ENCODE data around the gene KIF26B.

KIF26B gene

GRCh38 chr1:245510144-245510543, 355.4 kb downstream of the KIF26B start:
- DNase-seq (ENCODE audit: low read depth in 2 of 2): no peak

GRCh38 chr1:245512181-245512888, 357.6 kb downstream of the KIF26B start:
- no peak for DNase-seq (ENCODE audit: low read depth in 2 of 2)

GRCh38 chr1:245512980-245513578, 358.3 kb downstream of the KIF26B start:
- DNase-seq (ENCODE audit: low read depth in 2 of 2): no peak

DNA sequence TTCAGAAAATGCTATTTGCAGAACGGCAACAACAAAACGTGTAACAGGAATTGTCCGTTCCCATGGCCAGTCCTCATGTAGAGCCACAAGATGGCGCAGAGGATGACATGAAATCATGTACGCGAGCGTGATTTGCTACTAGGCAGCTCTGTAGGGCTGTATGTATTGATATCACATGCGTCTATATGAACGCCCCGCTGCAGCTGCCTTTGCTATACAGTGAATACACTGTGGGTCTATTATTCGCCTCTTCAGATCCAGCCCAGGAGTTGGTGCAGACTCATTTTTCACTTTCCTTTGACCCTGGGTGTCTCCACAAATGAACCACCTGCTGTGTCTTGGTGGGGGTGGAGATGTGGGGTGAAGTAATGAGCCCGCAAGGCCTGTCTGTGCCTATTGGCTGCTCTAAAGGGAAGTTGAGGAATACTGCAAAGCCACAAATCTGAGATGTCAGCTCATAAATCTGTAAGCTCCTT, 361.5 kb downstream of the KIF26B start:
- no peak for DNase-seq (ENCODE audit: low read depth in 2 of 2)

DNA sequence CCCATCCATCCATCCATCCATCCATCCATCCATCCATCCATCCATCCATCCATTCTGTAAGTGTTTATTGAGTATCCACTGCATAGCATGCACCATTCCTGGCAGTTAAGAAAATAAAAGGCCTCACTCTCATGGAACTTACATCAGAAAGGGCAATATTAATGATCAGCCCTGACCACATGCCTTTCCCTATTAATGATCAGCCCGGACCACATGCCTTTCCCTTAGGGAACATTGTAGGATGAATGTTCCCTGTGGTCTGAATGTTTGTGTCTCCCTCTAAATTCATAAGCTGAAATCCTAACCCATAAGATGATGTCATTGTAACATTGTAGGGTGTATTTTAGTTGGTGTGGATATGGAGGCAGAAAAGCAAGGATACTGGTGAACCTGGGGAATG, 365.8 kb downstream of the KIF26B start:
- no peak for DNase-seq (ENCODE audit: low read depth in 2 of 2)

GRCh38 chr1:245526141-245526540, 371.4 kb downstream of the KIF26B start:
- DNase-seq (ENCODE audit: low read depth in 2 of 2): no peak

GRCh38 chr1:245528258-245528635, 373.5 kb downstream of the KIF26B start:
- no peak for DNase-seq (ENCODE audit: low read depth in 2 of 2)

DNA sequence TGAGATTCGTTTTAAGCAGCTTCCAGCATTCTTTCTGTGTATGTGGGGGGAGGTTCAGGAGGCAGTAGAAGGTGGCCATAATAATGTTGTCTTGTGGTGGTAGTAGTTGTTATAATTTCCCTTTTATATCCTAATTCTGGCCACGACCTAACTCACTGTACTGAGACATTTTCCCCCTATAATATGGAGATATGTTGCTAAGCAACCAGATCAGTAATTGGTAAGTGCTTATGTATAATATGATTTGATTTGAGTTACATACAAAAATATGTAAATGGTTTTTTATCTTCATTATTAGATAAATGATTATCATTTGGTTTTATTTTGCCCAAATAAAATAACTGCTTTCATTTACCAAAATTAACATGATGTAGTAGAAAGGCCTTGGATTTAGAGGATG, 376.2 kb downstream of the KIF26B start:
- no peak for DNase-seq (ENCODE audit: low read depth in 2 of 2)

- DNase-seq (ENCODE audit: low read depth in 2 of 2): no peak
These were observed 383.2 kb downstream of the KIF26B start for GRCh38 chr1:245537992-245538391.

GRCh38 chr1:245538671-245539070, 383.9 kb downstream of the KIF26B start:
- no peak for DNase-seq (ENCODE audit: low read depth in 2 of 2)

DNA sequence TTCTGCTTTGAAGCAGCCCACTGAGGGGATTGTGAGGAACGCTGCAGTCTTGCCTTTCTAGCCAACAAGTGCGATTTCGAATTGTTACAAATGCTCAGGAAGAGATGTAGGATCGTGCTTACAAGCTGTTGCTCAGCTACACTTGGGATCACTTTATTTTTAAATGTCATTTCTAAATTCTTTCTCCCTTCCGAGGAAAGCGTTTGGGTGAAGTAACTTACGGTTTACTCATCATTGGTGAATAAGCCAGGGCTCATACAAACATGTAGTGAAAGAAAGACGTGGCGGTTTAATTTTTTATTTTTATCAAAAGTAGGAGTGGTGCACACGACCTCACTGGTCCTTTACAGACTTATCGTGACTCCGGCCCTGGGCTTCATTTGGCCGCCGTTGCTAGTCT, 386.6 kb downstream of the KIF26B start:
- DNase-seq (ENCODE audit: low read depth in 2 of 2): no peak

GRCh38 chr1:245542365-245542764, 387.6 kb downstream of the KIF26B start:
- no peak for DNase-seq (ENCODE audit: low read depth in 2 of 2)

DNA sequence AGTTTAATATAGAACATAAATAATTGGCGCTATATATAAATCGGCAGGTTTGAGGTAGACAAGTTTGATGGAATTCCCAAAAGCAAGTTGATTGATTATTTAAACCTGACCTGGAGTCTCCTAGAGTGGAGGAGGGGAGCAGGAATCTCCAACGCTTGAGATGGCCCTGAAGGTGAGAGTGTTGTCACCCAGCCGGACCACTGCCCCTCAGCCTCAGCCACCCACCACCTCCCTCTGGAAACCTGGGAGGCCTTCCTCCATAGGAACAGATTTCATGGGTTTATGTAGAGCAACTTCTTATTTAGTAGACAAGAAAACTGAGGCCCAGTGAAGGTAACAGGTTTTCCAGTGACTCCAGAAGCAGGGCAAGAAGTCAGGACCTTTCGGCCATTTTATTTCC, 389.5 kb downstream of the KIF26B start:
- no peak for DNase-seq (ENCODE audit: low read depth in 2 of 2)

DNA sequence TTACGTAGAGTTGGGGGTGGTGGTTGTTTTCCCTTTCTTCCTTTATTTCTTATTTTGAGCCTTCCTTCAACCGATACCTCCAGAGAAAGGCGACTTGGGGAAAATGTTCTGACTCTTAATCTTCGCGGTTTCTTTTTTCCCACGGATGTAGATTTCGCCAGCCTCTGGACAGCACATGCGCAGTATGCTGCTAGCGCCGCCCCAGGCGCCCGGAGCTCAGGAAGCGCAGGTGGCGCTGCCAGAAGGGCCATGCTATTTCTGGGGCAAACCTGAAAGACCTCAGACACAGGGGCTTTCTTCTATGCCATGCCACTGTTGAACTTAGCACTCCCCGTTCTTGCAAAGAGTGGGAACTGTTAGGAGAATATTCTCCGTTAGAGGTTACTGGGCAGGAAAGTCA, 392.1 kb downstream of the KIF26B start:
- no peak for DNase-seq (ENCODE audit: low read depth in 2 of 2)

GRCh38 chr1:245549996-245550719, 395.4 kb downstream of the KIF26B start:
- DNase-seq (ENCODE audit: low read depth in 2 of 2): no peak

DNA sequence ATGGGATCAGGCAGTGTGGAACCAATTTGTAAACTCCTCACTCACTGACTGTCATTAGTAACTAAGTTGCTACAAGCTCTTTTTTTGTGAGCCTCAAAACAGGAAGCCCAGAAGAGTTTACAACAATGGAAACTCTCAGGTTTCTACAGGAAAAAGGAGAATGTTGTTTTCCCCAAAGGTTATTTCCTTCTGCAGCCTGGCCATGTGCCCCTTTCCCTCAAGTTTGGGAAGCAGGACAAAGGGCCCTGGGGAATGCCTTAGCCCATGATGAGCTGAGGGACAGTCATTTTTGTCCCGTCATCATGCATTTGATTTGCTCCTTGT, 395.9 kb downstream of the KIF26B start:
- DNase-seq (ENCODE audit: low read depth in 2 of 2): no peak

DNA sequence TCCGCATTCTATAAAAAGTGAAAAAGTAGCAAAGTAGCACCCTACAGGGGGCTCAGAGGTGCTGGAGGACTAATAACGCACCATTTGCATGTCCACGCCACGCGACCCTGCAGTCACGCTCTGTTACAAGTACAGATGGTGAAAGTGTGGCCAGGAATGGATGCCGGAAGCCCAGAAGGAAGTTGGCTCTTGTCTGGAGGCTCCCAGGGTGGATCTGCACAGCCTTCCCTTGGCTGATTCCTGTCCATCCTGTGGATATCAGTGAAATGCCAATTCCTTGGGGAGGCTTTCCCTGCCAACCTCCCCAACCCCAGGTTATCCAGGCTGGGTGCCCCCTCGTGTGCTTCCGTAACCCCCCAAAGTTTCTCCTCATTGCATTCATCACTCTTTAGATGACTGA, 396.8 kb downstream of the KIF26B start:
- no peak for DNase-seq (ENCODE audit: low read depth in 2 of 2)

DNA sequence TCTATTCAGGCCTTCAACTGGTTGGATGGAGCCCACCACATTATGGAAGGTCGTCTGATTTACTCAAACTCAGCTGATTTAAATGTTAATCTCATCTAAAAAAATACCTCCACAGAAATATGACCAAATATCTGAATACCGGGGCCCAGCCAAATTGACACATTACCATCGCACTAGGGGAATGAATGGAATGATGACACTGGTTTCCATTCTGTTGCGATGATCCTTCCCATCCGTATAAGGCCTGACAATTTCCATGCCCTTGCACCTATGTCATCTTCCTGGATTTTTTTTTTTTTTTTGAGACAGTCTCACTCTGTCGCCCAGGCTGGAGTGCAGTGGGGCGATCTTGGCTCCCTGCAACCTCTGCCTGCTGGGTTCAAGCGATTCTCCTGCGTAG, 397.5 kb downstream of the KIF26B start:
- DNase-seq (ENCODE audit: low read depth in 2 of 2): no peak

GRCh38 chr1:245556057-245556456, 401.3 kb downstream of the KIF26B start:
- no peak for DNase-seq (ENCODE audit: low read depth in 2 of 2)

DNA sequence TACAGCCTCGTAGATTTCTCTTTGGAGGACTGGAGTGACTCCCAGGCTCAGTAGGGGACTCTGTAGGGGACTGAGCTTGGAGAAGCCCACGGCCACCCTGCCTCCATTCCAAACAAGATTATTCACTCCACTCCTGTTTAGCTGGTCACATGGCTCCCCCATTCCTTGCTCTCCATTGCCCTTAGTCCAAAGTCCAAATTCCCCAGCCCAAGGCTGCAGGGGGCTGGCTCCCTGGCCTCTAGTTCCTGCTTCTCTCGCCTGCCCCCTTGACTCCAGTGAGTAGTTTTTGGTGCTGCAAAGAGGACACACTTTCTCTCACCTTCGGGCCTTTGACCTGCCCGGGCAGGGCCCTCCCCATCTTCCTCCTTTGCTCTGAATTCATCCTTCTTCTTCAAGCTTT, 403.3 kb downstream of the KIF26B start:
- DNase-seq (ENCODE audit: low read depth in 2 of 2): no peak

- DNase-seq (ENCODE audit: low read depth in 2 of 2): no peak
These were observed 405.6 kb downstream of the KIF26B start for GRCh38 chr1:245560316-245560859.

GRCh38 chr1:245561665-245562234, 407.0 kb downstream of the KIF26B start:
- DNase-seq (ENCODE audit: low read depth in 2 of 2): no peak

- DNase-seq (ENCODE audit: low read depth in 2 of 2): no peak
These were observed 411.3 kb downstream of the KIF26B start for GRCh38 chr1:245566134-245566533.

Data from stimulated activated CD8-positive, alpha-beta memory T cell treated with anti-CD3 and anti-CD28 coated beads, Interleukin-15, amount 100 ng/mL, for 48 hours (primary cell).